GM20000 (cell line): ENCODE measurements around the gene TEX55.
"Not testable (repeated sequence)": the region's sequence is repeated elsewhere in the genome, so short reads cannot be mapped to it uniquely, and the experiment has no call there.

Experiments
- DNase-seq: peaks from one replicate; pipeline ENCODE4 v3.0.0; 2012; ENCODE audit warnings: low spot score
- TF ChIP-seq, protein P1 (sequence below): IDR thresholded peaks from 2 replicates; pipeline ENCODE4 v1.5.1; 2012; ENCODE audit warnings: mild to moderate bottlenecking, control low read depth; ENCODE audit errors: extremely low read depth, missing control alignments

TEX55 gene

DNA sequence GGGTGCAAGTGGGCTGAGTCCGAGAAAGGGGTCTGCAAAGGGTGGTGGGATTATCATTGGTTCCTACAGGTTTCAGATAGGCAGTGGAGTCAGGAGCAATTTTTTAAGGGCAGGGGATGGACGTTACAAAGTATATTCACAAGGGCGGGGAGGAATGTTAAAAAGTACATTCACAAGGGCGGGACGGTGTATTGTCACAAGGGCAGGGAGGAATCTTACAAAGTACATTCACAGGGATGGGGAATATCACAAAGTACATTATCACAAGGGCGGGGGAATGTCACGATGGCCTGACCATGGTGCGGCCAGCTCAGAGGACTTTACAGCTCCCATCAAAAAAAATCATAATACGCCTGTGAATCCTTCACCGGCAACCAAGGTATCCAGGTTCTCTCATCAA, 20.6 kb upstream of the TEX55 start:
- TF ChIP-seq, protein P1, sequence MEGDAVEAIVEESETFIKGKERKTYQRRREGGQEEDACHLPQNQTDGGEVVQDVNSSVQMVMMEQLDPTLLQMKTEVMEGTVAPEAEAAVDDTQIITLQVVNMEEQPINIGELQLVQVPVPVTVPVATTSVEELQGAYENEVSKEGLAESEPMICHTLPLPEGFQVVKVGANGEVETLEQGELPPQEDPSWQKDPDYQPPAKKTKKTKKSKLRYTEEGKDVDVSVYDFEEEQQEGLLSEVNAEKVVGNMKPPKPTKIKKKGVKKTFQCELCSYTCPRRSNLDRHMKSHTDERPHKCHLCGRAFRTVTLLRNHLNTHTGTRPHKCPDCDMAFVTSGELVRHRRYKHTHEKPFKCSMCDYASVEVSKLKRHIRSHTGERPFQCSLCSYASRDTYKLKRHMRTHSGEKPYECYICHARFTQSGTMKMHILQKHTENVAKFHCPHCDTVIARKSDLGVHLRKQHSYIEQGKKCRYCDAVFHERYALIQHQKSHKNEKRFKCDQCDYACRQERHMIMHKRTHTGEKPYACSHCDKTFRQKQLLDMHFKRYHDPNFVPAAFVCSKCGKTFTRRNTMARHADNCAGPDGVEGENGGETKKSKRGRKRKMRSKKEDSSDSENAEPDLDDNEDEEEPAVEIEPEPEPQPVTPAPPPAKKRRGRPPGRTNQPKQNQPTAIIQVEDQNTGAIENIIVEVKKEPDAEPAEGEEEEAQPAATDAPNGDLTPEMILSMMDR, result no peak
- DNase-seq, result no peak

DNA sequence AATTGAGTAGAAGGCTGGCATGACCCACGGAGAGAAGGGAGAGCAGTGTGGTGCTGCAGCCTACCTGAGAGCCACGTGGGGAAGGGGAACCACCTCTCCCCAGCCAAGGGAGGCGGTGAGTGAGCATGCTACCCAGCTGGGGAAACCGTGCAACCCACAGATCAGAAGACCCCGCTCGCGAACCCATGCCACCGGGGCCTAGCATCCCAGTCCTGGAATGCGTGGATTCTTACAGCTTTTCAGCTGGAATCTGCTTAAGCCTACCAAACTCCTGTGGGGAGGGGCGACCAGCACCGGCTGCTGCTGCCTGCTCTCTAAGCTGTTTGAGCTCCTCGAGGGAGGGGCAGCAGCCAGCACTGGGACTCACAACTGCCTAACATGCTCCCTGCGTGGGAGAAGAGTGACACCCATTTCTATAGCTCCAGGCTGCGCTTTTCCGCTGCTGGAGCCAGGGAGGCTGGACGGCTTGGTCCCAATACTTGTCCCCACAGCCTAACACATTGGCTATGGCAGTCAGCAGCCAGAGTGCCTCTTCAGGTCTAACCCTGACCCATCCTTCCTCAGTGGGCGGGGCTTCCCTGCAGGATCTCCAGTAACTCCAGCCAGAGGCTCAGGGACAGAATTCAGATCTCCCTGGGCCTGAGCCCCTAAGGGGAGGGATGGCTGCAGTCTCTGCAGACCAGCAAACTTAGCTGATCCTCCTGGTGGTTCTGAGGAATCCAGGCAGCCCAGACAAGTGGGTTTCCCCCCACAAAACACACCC, 20.0 kb upstream of the TEX55 start:
- DNase-seq, result no peak
- TF ChIP-seq, protein P1, result no peak

DNA sequence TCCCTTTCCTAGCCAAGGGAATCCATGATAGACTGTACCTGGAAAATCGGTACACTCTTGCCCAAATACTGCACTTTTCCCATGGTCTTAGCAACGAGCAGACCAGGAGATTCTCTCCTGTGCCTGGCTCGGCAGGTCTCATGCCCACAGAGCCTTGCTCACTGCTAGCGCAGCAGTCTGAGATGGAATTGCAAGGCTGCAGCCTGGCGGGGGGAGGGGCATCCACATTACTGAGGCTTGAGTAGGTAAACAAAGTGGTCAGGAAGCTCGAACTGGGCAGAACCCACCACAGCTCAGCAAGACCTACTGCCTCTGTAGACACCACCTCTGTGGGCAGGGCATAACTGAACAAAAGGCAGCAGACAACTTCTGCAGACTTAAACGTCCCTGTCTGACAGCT, 15.7 kb upstream of the TEX55 start:
- DNase-seq, result not testable (repeated sequence)

DNA sequence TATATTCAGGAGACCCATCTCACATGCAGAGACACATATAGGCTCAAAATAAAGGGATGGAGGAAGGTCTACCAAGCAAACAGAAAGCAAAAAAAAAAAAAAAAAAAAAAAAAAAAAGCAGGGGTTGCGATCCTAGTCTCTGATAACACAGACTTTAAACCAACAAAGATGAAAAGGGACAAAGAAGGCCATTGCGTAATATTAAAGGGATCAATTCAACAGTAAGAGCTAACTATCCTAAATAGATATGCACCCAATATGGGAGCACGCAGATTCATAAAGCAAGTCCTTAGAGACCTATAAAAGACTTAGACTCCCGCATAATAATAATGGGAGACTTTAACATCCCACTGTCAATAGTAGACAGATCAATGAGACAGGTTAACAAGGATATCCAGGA, 13.7 kb upstream of the TEX55 start:
- not testable (repeated sequence) for DNase-seq

DNA sequence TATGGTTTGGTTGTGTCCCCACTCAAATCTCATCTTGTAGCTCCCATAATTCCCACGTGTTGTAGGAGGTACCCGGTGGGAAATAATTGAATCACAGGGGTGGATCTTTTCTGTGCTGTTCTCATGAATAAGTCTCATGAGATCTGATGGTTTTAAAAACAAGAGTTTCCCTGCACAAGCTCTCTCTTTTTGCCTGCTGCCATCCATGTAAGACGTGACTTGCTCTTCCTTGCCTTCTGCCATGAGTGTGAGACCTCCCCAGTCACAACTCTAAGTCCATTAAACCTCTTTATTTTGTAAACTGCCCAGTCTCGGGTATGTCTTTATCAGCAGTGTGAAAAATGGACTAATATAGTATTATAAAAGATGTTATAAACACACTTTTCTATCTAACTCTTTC, 6.6 kb upstream of the TEX55 start:
- DNase-seq, result not testable (repeated sequence)

DNA sequence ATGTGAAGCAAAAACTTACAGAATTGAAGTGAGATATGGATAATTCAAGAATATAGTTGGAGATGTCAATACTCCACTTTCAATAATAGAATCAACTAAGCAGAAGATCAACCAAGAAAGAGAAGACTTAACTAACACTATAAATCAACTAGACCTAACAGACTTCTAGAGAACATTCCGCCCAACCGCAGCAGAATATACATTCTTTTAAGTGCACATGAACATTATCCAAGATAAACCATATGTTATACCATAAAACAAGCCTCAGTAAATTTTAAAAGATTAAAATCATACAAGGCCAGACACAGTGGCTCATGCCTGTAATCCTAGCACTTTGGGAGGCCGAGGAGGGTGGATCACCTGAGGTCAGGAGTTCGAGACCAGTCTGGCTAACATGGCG, 5.5 kb upstream of the TEX55 start:
- no peak for DNase-seq
- TF ChIP-seq, protein P1, result no peak

DNA sequence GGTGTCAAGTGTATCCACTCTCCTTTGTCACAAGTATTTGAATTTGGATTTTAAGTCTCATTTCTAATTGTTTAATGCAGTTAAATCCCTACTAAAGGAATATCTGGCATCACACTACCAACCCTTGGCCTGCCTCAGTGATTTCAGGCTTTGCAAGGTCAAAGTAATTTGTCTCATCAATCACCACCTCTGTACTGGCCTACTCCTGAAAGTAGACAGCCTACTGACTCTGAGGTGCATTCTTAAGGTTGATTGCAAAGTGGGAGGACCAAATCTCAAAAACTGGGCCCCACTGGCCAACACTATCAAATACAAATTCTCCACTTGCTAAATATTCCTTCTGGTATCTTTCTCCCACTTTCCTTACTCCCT, 851 bp upstream of the TEX55 start:
- DNase-seq, result no peak
- TF ChIP-seq, protein P1, result peak; percentile 16

DNA sequence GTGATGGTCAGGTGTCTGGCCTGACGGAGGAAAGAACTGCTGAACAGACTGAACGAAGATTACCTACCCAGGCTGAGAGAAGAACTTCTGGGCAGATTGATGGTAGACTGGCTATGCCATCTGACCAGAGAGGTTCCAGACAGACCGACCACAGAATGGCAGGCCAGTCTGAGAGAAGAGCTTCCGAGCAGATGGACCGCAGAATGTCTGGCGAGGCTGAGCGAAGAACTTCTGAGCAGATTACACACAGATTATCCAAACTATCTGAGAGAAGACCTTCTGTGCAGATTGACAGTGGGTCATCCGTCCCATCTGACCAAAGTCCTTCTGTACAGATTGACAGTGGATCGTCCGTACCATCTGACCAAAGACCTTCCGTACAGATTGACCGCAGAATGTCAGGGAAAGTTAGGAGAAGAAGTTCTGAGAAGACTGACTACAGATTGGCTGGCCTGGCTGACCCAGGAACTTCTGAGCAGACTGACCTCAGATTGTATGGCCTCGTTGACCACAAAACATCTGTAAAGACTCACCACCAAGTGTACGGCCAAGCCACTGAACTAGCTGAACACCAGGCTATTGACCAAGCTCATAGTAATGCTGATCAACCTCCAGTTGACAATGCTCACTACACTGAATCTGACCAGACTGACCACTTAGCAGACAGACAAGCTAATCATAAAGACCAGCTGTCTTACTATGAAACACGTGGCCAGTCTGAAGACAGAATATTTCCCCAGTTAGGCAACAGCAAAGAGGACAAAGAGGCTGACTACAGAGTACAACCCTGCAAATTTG, 812 bp downstream of the TEX55 start:
- TF ChIP-seq, protein P1, result no peak
- no peak for DNase-seq

DNA sequence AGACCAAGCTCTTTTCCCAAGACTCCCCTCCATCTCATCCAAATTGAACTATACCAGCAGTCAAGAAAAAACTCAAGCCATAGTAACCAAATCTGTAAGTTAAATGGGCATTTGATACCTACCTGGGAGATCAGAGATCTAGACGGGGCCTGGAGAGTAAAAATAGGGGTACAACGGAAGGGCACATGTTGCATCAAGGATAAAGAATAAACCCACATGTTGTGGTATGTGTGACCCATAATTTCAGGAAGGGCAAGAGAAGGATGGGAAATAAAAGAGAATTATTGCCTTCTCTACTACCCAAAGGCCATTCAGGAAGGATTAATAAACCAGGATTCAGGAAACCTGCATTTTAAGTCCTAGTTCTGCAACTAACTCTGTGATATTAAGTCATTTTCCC, 1.5 kb downstream of the TEX55 start:
- DNase-seq, result no peak
- TF ChIP-seq, protein P1, result no peak
